ENCODE data around the gene HELLS. TPM values are rescaled to one million over a fixed set of nuclear protein-coding genes. Genes with fewer than 3 reads are reported as not detected.
"Not testable (repeated sequence)": the region's sequence is repeated elsewhere in the genome, so short reads cannot be mapped to it uniquely, and the experiment has no call there.

The HELLS gene
- total RNA-seq, 1 donor from 2014 or later, result 23.3 TPM

GRCh38 chr10:94632954-94633353 is 87.4 kb downstream of the HELLS start:
- Mint-ChIP-seq H3K9me3 (ENCODE audit: unreplicated experiment) (peaks cover 26% of the 10 kb centered on the region), H3K4me1 (ENCODE audit: unreplicated experiment) (no peaks in the 10 kb centered on the region)

DNA sequence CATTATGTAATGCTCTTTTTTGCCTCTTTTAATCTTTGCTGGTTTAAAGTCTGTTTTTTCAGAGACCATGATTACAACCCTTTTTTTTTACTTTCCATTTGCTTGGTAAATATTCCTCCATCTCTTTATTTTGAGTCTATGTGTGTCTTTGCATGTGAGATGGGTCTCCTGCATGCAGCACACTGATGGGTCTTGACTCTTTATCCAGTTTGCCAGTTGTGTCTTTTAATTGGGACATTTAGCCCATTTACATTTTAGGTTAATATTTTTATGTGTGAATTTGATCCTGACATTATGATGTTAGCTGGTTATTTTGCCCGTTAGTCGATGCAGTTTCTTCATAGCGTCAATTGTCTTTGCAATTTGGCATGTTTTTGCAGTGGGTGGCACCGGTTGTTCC is 92.5 kb downstream of the HELLS start:
- not testable (repeated sequence) for H3K27ac Mint-ChIP-seq (ENCODE audit: unreplicated experiment); H3K36me3 Mint-ChIP-seq (ENCODE audit: unreplicated experiment); H3K27me3 Mint-ChIP-seq (ENCODE audit: unreplicated experiment); DNase-seq (ENCODE audit: extremely low spot score, unreplicated experiment); H3K4me1 Mint-ChIP-seq (ENCODE audit: unreplicated experiment); H3K4me3 Mint-ChIP-seq (ENCODE audit: unreplicated experiment)
- H3K9me3 Mint-ChIP-seq (ENCODE audit: unreplicated experiment), result peaks cover 37% of the 10 kb centered on the region

More at GRCh38 chr10:94632954-94633353, 87.4 kb downstream of the HELLS start:
- Mint-ChIP-seq H3K4me3 (ENCODE audit: unreplicated experiment) (no peak overlapping the region), H3K27ac (ENCODE audit: unreplicated experiment) (no peak overlapping the region), H3K36me3 (ENCODE audit: unreplicated experiment) (no peaks in the 10 kb centered on the region), H3K27me3 (ENCODE audit: unreplicated experiment) (peaks cover 2% of the 10 kb centered on the region)
- DNase-seq (ENCODE audit: extremely low spot score, unreplicated experiment), result no peak
- no peak for TF ChIP-seq CTCF (IDR thresholded peaks at IDR 0.05)

- no peak for DNase-seq (ENCODE audit: extremely low spot score, unreplicated experiment)
- peaks cover 34% of the 10 kb centered on the region for H3K9me3 Mint-ChIP-seq (ENCODE audit: unreplicated experiment)
- TF ChIP-seq CTCF (IDR thresholded peaks at IDR 0.05), result no peak
- H3K27ac Mint-ChIP-seq (ENCODE audit: unreplicated experiment), result no peak overlapping the region
- no peak overlapping the region for H3K4me3 Mint-ChIP-seq (ENCODE audit: unreplicated experiment)
- peaks cover 5% of the 10 kb centered on the region for H3K4me1 Mint-ChIP-seq (ENCODE audit: unreplicated experiment)
- no peaks in the 10 kb centered on the region for H3K36me3 Mint-ChIP-seq (ENCODE audit: unreplicated experiment)
- no peaks in the 10 kb centered on the region for H3K27me3 Mint-ChIP-seq (ENCODE audit: unreplicated experiment)
Observed at GRCh38 chr10:94639902-94640301, 94.3 kb downstream of the HELLS start.

GRCh38 chr10:94640562-94640961 is 95.0 kb downstream of the HELLS start:
- peaks cover 33% of the 10 kb centered on the region for H3K9me3 Mint-ChIP-seq (ENCODE audit: unreplicated experiment)
- no peaks in the 10 kb centered on the region for H3K27me3 Mint-ChIP-seq (ENCODE audit: unreplicated experiment)
- no peak overlapping the region for H3K4me3 Mint-ChIP-seq (ENCODE audit: unreplicated experiment)
- no peak for TF ChIP-seq CTCF (IDR thresholded peaks at IDR 0.05)
- H3K4me1 Mint-ChIP-seq (ENCODE audit: unreplicated experiment), result peaks cover 5% of the 10 kb centered on the region
- no peak for DNase-seq (ENCODE audit: extremely low spot score, unreplicated experiment)
- H3K36me3 Mint-ChIP-seq (ENCODE audit: unreplicated experiment), result no peaks in the 10 kb centered on the region
- H3K27ac Mint-ChIP-seq (ENCODE audit: unreplicated experiment), result no peak overlapping the region

GRCh38 chr10:94641480-94641879 is 95.9 kb downstream of the HELLS start:
- H3K27me3 Mint-ChIP-seq (ENCODE audit: unreplicated experiment), result no peaks in the 10 kb centered on the region
- no peak overlapping the region for H3K27ac Mint-ChIP-seq (ENCODE audit: unreplicated experiment)
- TF ChIP-seq CTCF (IDR thresholded peaks at IDR 0.05), result no peak
- H3K4me1 Mint-ChIP-seq (ENCODE audit: unreplicated experiment), result peaks cover 5% of the 10 kb centered on the region
- no peaks in the 10 kb centered on the region for H3K36me3 Mint-ChIP-seq (ENCODE audit: unreplicated experiment)
- H3K4me3 Mint-ChIP-seq (ENCODE audit: unreplicated experiment), result no peak overlapping the region
- DNase-seq (ENCODE audit: extremely low spot score, unreplicated experiment), result no peak
- peaks cover 26% of the 10 kb centered on the region for H3K9me3 Mint-ChIP-seq (ENCODE audit: unreplicated experiment)

DNA sequence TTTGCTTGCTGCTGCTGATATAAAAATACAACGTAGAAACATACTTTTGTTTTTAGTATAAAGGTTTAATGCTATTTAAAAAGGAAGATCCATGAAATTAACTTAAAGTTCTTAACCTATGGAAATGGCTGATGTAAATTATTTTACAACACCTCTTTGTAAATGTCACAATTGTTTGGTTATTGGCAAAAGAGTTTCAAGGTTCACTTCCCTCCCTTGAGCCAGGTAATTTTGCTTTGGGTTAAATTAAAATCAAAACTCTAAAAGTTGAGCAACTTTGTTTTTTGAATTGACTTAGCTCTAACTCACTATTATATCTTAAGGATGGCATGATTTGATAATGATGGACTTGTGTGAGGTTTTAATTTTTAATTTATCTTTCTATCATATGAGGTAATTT is 98.8 kb downstream of the HELLS start:
- no peak overlapping the region for H3K4me3 Mint-ChIP-seq (ENCODE audit: unreplicated experiment)
- peaks cover 5% of the 10 kb centered on the region for H3K4me1 Mint-ChIP-seq (ENCODE audit: unreplicated experiment)
- peaks cover 3% of the 10 kb centered on the region for H3K9me3 Mint-ChIP-seq (ENCODE audit: unreplicated experiment)
- no peak overlapping the region for H3K27ac Mint-ChIP-seq (ENCODE audit: unreplicated experiment)
- TF ChIP-seq CTCF (IDR thresholded peaks at IDR 0.05), result no peak
- DNase-seq (ENCODE audit: extremely low spot score, unreplicated experiment), result no peak
- H3K27me3 Mint-ChIP-seq (ENCODE audit: unreplicated experiment), result no peaks in the 10 kb centered on the region
- H3K36me3 Mint-ChIP-seq (ENCODE audit: unreplicated experiment), result no peaks in the 10 kb centered on the region
